PC-9 (cell line): ENCODE measurements around the gene LENG9.

ENCODE experiments used
- EZH2 ChIP-seq: fragments of 200-600 bp; sonication (generic); IDR thresholded peaks from 2 replicates; pipeline ENCODE4 v1.8.0; 2017; ENCODE audit warnings: antibody characterized with exemption, low read depth
- TF ChIP-seq, protein P1 (sequence below): fragments of 200-600 bp; sonication (generic); conservative IDR thresholded peaks from 2 replicates; pipeline ENCODE4 v1.6.1; 2017; ENCODE audit warnings: mixed run types, antibody characterized with exemption, mild to moderate bottlenecking, moderate library complexity

DNA sequence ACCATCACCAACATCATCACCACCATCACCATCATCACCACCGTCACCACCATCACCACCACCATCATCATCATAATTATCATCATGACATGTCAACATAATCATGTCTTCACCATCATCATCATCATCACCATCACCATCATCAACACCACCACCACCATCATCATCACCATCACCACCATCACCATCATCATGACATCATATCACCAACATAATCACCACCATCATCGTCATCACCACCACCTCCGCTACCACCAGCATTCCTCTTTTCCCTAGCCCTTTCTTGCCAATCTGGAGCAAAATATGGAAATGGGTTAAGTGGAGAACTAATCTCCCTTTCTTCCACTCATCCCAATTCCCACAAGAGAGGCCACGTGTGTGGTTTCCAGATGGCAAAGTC, 49.4 kb downstream of the LENG9 start:
- TF ChIP-seq, protein P1, sequence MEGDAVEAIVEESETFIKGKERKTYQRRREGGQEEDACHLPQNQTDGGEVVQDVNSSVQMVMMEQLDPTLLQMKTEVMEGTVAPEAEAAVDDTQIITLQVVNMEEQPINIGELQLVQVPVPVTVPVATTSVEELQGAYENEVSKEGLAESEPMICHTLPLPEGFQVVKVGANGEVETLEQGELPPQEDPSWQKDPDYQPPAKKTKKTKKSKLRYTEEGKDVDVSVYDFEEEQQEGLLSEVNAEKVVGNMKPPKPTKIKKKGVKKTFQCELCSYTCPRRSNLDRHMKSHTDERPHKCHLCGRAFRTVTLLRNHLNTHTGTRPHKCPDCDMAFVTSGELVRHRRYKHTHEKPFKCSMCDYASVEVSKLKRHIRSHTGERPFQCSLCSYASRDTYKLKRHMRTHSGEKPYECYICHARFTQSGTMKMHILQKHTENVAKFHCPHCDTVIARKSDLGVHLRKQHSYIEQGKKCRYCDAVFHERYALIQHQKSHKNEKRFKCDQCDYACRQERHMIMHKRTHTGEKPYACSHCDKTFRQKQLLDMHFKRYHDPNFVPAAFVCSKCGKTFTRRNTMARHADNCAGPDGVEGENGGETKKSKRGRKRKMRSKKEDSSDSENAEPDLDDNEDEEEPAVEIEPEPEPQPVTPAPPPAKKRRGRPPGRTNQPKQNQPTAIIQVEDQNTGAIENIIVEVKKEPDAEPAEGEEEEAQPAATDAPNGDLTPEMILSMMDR, result no peak
- no peak for TF ChIP-seq EZH2
